Hepatocyte (in vitro differentiated cells): Measurements from ENCODE around the gene MRPL42.

Experiments
- EZH2phosphoT487 ChIP-seq: fragments of 200-600 bp; sonication (generic); IDR thresholded peaks from one replicate; pipeline ENCODE4 v1.6.1; 2018; ENCODE audit warnings: antibody characterized with exemption, mild to moderate bottlenecking, low read depth, moderate library complexity; ENCODE audit not compliant: unreplicated experiment, severe bottlenecking
- TF ChIP-seq, protein P1 (sequence below): fragments of 200-600 bp; sonication (generic); IDR thresholded peaks from 2 replicates; pipeline ENCODE4 v1.5.1; 2016; ENCODE audit warnings: antibody characterized with exemption, mild to moderate bottlenecking; ENCODE audit not compliant: poor library complexity

DNA sequence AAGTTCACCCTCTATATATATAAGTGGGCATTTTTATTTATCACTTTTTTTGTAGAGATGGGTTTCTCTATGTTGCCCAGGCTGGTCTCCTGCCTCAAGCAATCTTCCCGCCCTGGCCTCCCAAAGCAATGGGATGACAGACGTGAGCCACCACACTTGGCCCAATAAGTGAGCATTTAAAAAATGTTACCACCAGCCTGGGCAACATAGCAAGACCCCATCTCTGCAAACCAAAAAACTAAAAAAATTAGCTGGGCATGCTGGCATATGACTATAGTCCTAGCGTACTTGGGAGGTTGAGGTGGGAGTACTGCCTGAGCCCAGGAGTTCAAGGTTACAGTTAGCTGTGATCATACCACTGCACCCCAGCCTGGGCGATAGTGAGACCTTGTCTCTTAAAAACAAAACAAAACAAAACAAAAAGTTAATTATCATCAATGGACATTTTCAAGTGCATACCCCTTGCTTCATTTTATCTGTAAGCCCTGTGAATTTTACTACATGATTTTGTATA lies 49.3 kb upstream of the MRPL42 start:
- no peak for TF ChIP-seq EZH2phosphoT487
- TF ChIP-seq, protein P1, sequence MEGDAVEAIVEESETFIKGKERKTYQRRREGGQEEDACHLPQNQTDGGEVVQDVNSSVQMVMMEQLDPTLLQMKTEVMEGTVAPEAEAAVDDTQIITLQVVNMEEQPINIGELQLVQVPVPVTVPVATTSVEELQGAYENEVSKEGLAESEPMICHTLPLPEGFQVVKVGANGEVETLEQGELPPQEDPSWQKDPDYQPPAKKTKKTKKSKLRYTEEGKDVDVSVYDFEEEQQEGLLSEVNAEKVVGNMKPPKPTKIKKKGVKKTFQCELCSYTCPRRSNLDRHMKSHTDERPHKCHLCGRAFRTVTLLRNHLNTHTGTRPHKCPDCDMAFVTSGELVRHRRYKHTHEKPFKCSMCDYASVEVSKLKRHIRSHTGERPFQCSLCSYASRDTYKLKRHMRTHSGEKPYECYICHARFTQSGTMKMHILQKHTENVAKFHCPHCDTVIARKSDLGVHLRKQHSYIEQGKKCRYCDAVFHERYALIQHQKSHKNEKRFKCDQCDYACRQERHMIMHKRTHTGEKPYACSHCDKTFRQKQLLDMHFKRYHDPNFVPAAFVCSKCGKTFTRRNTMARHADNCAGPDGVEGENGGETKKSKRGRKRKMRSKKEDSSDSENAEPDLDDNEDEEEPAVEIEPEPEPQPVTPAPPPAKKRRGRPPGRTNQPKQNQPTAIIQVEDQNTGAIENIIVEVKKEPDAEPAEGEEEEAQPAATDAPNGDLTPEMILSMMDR: no peak
